ENCODE measurements around the gene GBE1. TPM values are rescaled to one million over a fixed set of nuclear protein-coding genes. Genes with fewer than 3 reads are reported as not detected.

GBE1 gene
- total RNA-seq, 1 donor = 184 TPM

- Histone ChIP-seq H3K4me1 (ENCODE audit: insufficient read depth, low read length) (no peaks in the 10 kb centered on the region), H3K27me3 (ENCODE audit: insufficient read depth, low read length) (no peaks in the 10 kb centered on the region), H3K4me2 (ENCODE audit: insufficient read depth, low read length) (no peak overlapping the region), H3K9me3 (ENCODE audit: low read depth, low read length) (no peaks in the 10 kb centered on the region), H3K79me2 (ENCODE audit: insufficient read depth, low read length) (no peaks in the 10 kb centered on the region), H3K4me3 (ENCODE audit: insufficient read depth, low read length) (no peak overlapping the region), H2AFZ (ENCODE audit: low read length) (no peak overlapping the region), H3K27ac (ENCODE audit: low read depth, low read length) (no peak overlapping the region), H4K20me1 (ENCODE audit: insufficient read depth, low read length) (no peaks in the 10 kb centered on the region), H3K36me3 (ENCODE audit: insufficient read depth, low read length) (no peaks in the 10 kb centered on the region)
- TF ChIP-seq CTCF (IDR thresholded peaks at IDR 0.05; ENCODE audit: extremely low read depth, low read depth, low read length) = no peak
- DNase-seq (ENCODE audit: insufficient read length, low spot score, missing footprints) = no peak
These were observed 290.7 kb downstream of the GBE1 start for GRCh38 chr3:81470524-81471278.

- H3K27me3 ChIP-seq (ENCODE audit: insufficient read depth, low read length) = no peaks in the 10 kb centered on the region
- H4K20me1 ChIP-seq (ENCODE audit: insufficient read depth, low read length) = no peaks in the 10 kb centered on the region
- no peak overlapping the region for H3K4me3 ChIP-seq (ENCODE audit: insufficient read depth, low read length)
- DNase-seq (ENCODE audit: insufficient read length, low spot score, missing footprints) = no peak
- no peaks in the 10 kb centered on the region for H3K79me2 ChIP-seq (ENCODE audit: insufficient read depth, low read length)
- H3K27ac ChIP-seq (ENCODE audit: low read depth, low read length) = no peak overlapping the region
- H3K36me3 ChIP-seq (ENCODE audit: insufficient read depth, low read length) = no peaks in the 10 kb centered on the region
- H3K4me2 ChIP-seq (ENCODE audit: insufficient read depth, low read length) = no peak overlapping the region
- no peak for TF ChIP-seq CTCF (IDR thresholded peaks at IDR 0.05; ENCODE audit: extremely low read depth, low read depth, low read length)
- no peaks in the 10 kb centered on the region for H3K9me3 ChIP-seq (ENCODE audit: low read depth, low read length)
- H3K4me1 ChIP-seq (ENCODE audit: insufficient read depth, low read length) = no peaks in the 10 kb centered on the region
- H2AFZ ChIP-seq (ENCODE audit: low read length) = no peak overlapping the region
These were observed 293.1 kb downstream of the GBE1 start for GRCh38 chr3:81468391-81468790.

GRCh38 chr3:81466201-81466560, 295.3 kb downstream of the GBE1 start:
- Histone ChIP-seq H3K4me3 (ENCODE audit: insufficient read depth, low read length) (no peak overlapping the region), H2AFZ (ENCODE audit: low read length) (peak overlapping the region; percentile 52), H3K4me2 (ENCODE audit: insufficient read depth, low read length) (no peak overlapping the region), H3K9me3 (ENCODE audit: low read depth, low read length) (no peaks in the 10 kb centered on the region), H4K20me1 (ENCODE audit: insufficient read depth, low read length) (no peaks in the 10 kb centered on the region), H3K4me1 (ENCODE audit: insufficient read depth, low read length) (no peaks in the 10 kb centered on the region), H3K36me3 (ENCODE audit: insufficient read depth, low read length) (no peaks in the 10 kb centered on the region), H3K79me2 (ENCODE audit: insufficient read depth, low read length) (no peaks in the 10 kb centered on the region), H3K27ac (ENCODE audit: low read depth, low read length) (no peak overlapping the region), H3K27me3 (ENCODE audit: insufficient read depth, low read length) (no peaks in the 10 kb centered on the region)
- TF ChIP-seq CTCF (IDR thresholded peaks at IDR 0.05; ENCODE audit: extremely low read depth, low read depth, low read length) = no peak
- no peak for DNase-seq (ENCODE audit: insufficient read length, low spot score, missing footprints)

- Histone ChIP-seq H4K20me1 (ENCODE audit: insufficient read depth, low read length) (no peaks in the 10 kb centered on the region), H3K36me3 (ENCODE audit: insufficient read depth, low read length) (no peaks in the 10 kb centered on the region), H3K4me3 (ENCODE audit: insufficient read depth, low read length) (no peak overlapping the region), H3K9me3 (ENCODE audit: low read depth, low read length) (no peaks in the 10 kb centered on the region), H3K27ac (ENCODE audit: low read depth, low read length) (no peak overlapping the region), H3K79me2 (ENCODE audit: insufficient read depth, low read length) (no peaks in the 10 kb centered on the region), H3K4me2 (ENCODE audit: insufficient read depth, low read length) (no peak overlapping the region), H2AFZ (ENCODE audit: low read length) (peak overlapping the region; percentile 52), H3K4me1 (ENCODE audit: insufficient read depth, low read length) (no peaks in the 10 kb centered on the region), H3K27me3 (ENCODE audit: insufficient read depth, low read length) (no peaks in the 10 kb centered on the region)
- DNase-seq (ENCODE audit: insufficient read length, low spot score, missing footprints) = no peak
- TF ChIP-seq CTCF (IDR thresholded peaks at IDR 0.05; ENCODE audit: extremely low read depth, low read depth, low read length) = no peak
These were observed 295.8 kb downstream of the GBE1 start for GRCh38 chr3:81465510-81466200.
